WTC11 (cell line): ENCODE measurements around the gene PCBP3. TPM values are rescaled to one million over a fixed set of nuclear protein-coding genes. Genes with fewer than 3 reads are reported as not detected.

Experiments
- ATAC-seq: fragments of 200-7000 bp; cut with Tn5 transposase; 2 replicates; pipeline ENCODE4 v1.10.0; 2021; ENCODE audit warnings: mild to moderate bottlenecking, moderate library complexity
- CTCF ChIA-PET: fragments of 300-600 bp; sonication (Branson Sonifier 250); formaldehyde crosslinking; loops from one replicate; lab custom pipeline; 2021; ENCODE audit warnings: antibody characterized with exemption; lab: Charles Lee
- POLR2A ChIA-PET: fragments of 350-600 bp; sonication (Branson Sonifier 250); formaldehyde crosslinking; loops from one replicate; lab custom pipeline; 2021; ENCODE audit warnings: antibody characterized with exemption; lab: Charles Lee
- DNase-seq: peaks from one replicate; pipeline ENCODE4 v3.0.0; 2021; ENCODE audit warnings: low spot score
- H3K27ac Mint-ChIP-seq: 2 replicates; pipeline ENCODE4 v1.8.0; 2021; ENCODE audit warnings: mixed read lengths
- H3K27me3 Mint-ChIP-seq: 2 replicates; pipeline ENCODE4 v1.8.0; 2021; ENCODE audit warnings: low read depth, mild to moderate bottlenecking, moderate library complexity, mixed read lengths
- H3K36me3 Mint-ChIP-seq: 2 replicates; pipeline ENCODE4 v1.8.0; 2021; ENCODE audit warnings: mixed read lengths
- H3K4me1 Mint-ChIP-seq: 2 replicates; pipeline ENCODE4 v1.8.0; 2022; ENCODE audit warnings: mixed read lengths
- H3K4me3 Mint-ChIP-seq: 2 replicates; pipeline ENCODE4 v1.8.0; 2021; ENCODE audit warnings: mild to moderate bottlenecking, moderate library complexity, mixed read lengths
- H3K9me3 Mint-ChIP-seq: 2 replicates; pipeline ENCODE4 v1.8.0; 2021; ENCODE audit warnings: mixed read lengths
- ESRRA ChIP-seq: sonication (generic); formaldehyde crosslinking; IDR thresholded peaks from 2 replicates; pipeline ENCODE4 v1.8.1; 2022; ENCODE audit warnings: mild to moderate bottlenecking, missing genetic modification reagents, borderline replicate concordance
- FOXK1 ChIP-seq: sonication (generic); formaldehyde crosslinking; IDR thresholded peaks from 2 replicates; pipeline ENCODE4 v1.8.0; 2022; ENCODE audit warnings: mild to moderate bottlenecking, moderate library complexity, missing genetic modification reagents
- GRHL2 ChIP-seq: fragments of 250-450 bp; sonication (Bioruptor Pico); IDR thresholded peaks from 2 replicates; pipeline ENCODE4 v1.8.0; 2022; ENCODE audit warnings: mild to moderate bottlenecking, moderate library complexity; ENCODE audit not compliant: insufficient replicate concordance, severe bottlenecking
- HMGA2 ChIP-seq: fragments of 250-450 bp; sonication (Bioruptor Pico); IDR thresholded peaks from 2 replicates; pipeline ENCODE4 v1.4.0; 2021; ENCODE audit warnings: mild to moderate bottlenecking, moderate library complexity
- KAT7 ChIP-seq: sonication (generic); formaldehyde crosslinking; IDR thresholded peaks from 2 replicates; pipeline ENCODE4 v1.8.1; 2023; ENCODE audit warnings: missing genetic modification reagents, mild to moderate bottlenecking, borderline replicate concordance
- MXD4 ChIP-seq: fragments of 250-450 bp; sonication (Bioruptor Pico); IDR thresholded peaks from 2 replicates; pipeline ENCODE4 v1.8.0; 2021; ENCODE audit warnings: mild to moderate bottlenecking, moderate library complexity, borderline replicate concordance
- NFATC4 ChIP-seq: fragments of 250-450 bp; sonication (Bioruptor Pico); IDR thresholded peaks from 2 replicates; pipeline ENCODE4 v1.9.0; 2021; ENCODE audit warnings: mild to moderate bottlenecking
- NFYB ChIP-seq: sonication (generic); formaldehyde crosslinking; conservative IDR thresholded peaks from 2 replicates; pipeline ENCODE4 v1.8.0; 2022; ENCODE audit warnings: low read depth, missing genetic modification reagents
- NR3C1 ChIP-seq: sonication (generic); formaldehyde crosslinking; conservative IDR thresholded peaks from 2 replicates; pipeline ENCODE4 v1.8.1; 2023; ENCODE audit warnings: low read depth, mild to moderate bottlenecking, missing genetic modification reagents
- RORB ChIP-seq: fragments of 250-450 bp; sonication (Bioruptor Pico); IDR thresholded peaks from 2 replicates; pipeline ENCODE4 v1.9.0; 2021; ENCODE audit warnings: mild to moderate bottlenecking
- SMAD4 ChIP-seq: sonication (generic); formaldehyde crosslinking; IDR thresholded peaks from 2 replicates; pipeline ENCODE4 v1.8.0; 2022; ENCODE audit warnings: mild to moderate bottlenecking, missing genetic modification reagents
- TP53 ChIP-seq: sonication (generic); formaldehyde crosslinking; IDR thresholded peaks from 2 replicates; pipeline ENCODE4 v1.8.1; 2023; ENCODE audit warnings: mild to moderate bottlenecking, missing genetic modification reagents
- ZNF138 ChIP-seq: sonication (generic); formaldehyde crosslinking; conservative IDR thresholded peaks from 2 replicates; pipeline ENCODE4 v1.8.1; 2022; ENCODE audit warnings: mild to moderate bottlenecking, moderate library complexity, missing genetic modification reagents
- ZNF219 ChIP-seq: sonication (generic); formaldehyde crosslinking; IDR thresholded peaks from 2 replicates; pipeline ENCODE4 v1.8.0; 2023; ENCODE audit warnings: missing genetic modification reagents, mild to moderate bottlenecking, borderline replicate concordance
- ZNF263 ChIP-seq: sonication (generic); formaldehyde crosslinking; IDR thresholded peaks from 2 replicates; pipeline ENCODE4 v1.8.1; 2022; ENCODE audit warnings: low read depth, mild to moderate bottlenecking, moderate library complexity, missing genetic modification reagents
- ZNF671 ChIP-seq: fragments of 250-450 bp; sonication (Bioruptor Pico); IDR thresholded peaks from 2 replicates; pipeline ENCODE4 v1.8.0; 2021; ENCODE audit warnings: mild to moderate bottlenecking
- total RNA-seq: library from RNA; stranded (reverse); gene quantifications from 3 replicates; pipeline ENCODE4 v1.2.3, GENCODE V29; 2021
- TF ChIP-seq, protein P1 (sequence below): fragments of 250-450 bp; sonication (Bioruptor Pico); IDR thresholded peaks from 2 replicates; pipeline ENCODE4 v2.1.2; 2022; ENCODE audit warnings: mild to moderate bottlenecking, moderate library complexity
- TF ChIP-seq, protein P2 (sequence below): fragments of 200-600 bp; IDR thresholded peaks from 2 replicates; pipeline ENCODE4 v1.8.0; 2022; ENCODE audit warnings: antibody characterized with exemption
- TF ChIP-seq, protein P3 (sequence below): fragments of 250-450 bp; sonication (Bioruptor Pico); IDR thresholded peaks from 2 replicates; pipeline ENCODE4 v1.9.0; 2021; ENCODE audit warnings: moderate library complexity, mild to moderate bottlenecking, inconsistent platforms, borderline replicate concordance
- TF ChIP-seq, protein P4 (sequence below): sonication (generic); formaldehyde crosslinking; IDR thresholded peaks from 2 replicates; pipeline ENCODE4 v1.8.1; 2022; ENCODE audit warnings: low read depth, missing genetic modification reagents, borderline replicate concordance
- TF ChIP-seq, protein P5 (sequence below): sonication (generic); formaldehyde crosslinking; IDR thresholded peaks from 2 replicates; pipeline ENCODE4 v1.8.1; 2023; ENCODE audit warnings: mild to moderate bottlenecking, missing genetic modification reagents, borderline replicate concordance

Gene PCBP3
- total RNA-seq, 1 experiment from 2014 or later, result 8.5 TPM

DNA sequence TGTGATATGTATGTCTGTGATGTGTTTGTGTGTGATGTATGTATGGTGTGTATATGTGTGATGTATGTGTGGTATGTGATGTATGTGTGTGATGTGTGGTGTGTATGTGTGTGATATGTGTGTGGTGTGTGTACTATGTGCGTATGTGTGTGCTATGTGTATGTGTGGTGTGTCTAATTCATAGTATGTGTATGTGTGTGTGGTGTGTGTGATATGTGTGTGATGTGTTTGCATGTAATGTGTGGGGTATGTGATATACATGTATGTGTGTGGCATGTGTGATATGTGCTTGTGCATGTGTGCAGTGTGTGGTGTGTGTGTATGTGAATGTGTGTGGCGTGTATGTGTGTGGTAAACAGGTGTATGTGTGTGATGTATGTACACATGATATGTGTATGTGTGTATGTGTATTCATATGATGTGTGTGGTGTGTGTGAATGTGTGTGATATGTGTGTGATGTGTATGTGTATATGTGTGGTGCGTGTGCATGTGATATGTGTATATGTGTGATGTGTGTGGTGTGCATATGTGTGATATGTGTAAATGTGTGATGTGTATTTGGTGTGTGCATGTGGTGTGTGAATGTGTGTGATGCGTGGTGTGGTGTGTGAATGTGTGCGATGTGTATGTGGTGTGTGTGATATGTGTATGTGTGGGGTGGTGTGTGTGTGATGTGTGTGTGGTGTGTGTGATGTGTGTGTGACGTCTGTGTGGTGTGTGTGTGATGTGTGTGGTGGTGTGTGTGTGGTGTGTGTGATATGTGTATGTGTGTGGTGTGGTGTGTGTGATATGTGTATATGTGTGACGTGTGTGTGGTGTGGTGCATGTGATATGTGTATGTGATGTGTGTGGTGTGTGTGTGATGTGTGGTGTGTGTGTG is 8.0 kb upstream of the PCBP3 start:
- H3K4me3 Mint-ChIP-seq, result no peak overlapping the region
- ChIA-PET POLR2A (no interaction called here), CTCF (no interaction called here)
- ATAC-seq (no peak), DNase-seq (no peak)
- H3K36me3 Mint-ChIP-seq, result peaks cover 2% of the 10 kb centered on the region; the same call in 1 of the 2 replicates
- peaks cover 15% of the 10 kb centered on the region for H3K4me1 Mint-ChIP-seq
- H3K9me3 Mint-ChIP-seq, result no peaks in the 10 kb centered on the region
- TF ChIP-seq, protein P1, sequence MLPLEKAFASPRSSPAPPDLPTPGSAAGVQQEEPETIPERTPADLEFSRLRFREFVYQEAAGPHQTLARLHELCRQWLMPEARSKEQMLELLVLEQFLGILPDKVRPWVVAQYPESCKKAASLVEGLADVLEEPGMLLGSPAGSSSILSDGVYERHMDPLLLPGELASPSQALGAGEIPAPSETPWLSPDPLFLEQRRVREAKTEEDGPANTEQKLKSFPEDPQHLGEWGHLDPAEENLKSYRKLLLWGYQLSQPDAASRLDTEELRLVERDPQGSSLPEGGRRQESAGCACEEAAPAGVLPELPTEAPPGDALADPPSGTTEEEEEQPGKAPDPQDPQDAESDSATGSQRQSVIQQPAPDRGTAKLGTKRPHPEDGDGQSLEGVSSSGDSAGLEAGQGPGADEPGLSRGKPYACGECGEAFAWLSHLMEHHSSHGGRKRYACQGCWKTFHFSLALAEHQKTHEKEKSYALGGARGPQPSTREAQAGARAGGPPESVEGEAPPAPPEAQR (CRISPR knock-in tag), result no peak
- TF ChIP-seq SMAD4 (CRISPR knock-in tag) (no peak), ESRRA (CRISPR knock-in tag) (no peak), FOXK1 (CRISPR knock-in tag) (no peak), MXD4 (CRISPR knock-in tag) (no peak), TP53 (CRISPR knock-in tag) (no peak), NFYB (CRISPR knock-in tag) (no peak), HMGA2 (CRISPR knock-in tag) (no peak), ZNF138 (CRISPR knock-in tag) (no peak), NR3C1 (CRISPR knock-in tag) (no peak), KAT7 (CRISPR knock-in tag) (no peak), ZNF219 (CRISPR knock-in tag) (no peak), RORB (CRISPR knock-in tag) (no peak), NFATC4 (CRISPR knock-in tag) (no peak), GRHL2 (CRISPR knock-in tag) (no peak)
- TF ChIP-seq, protein P2, sequence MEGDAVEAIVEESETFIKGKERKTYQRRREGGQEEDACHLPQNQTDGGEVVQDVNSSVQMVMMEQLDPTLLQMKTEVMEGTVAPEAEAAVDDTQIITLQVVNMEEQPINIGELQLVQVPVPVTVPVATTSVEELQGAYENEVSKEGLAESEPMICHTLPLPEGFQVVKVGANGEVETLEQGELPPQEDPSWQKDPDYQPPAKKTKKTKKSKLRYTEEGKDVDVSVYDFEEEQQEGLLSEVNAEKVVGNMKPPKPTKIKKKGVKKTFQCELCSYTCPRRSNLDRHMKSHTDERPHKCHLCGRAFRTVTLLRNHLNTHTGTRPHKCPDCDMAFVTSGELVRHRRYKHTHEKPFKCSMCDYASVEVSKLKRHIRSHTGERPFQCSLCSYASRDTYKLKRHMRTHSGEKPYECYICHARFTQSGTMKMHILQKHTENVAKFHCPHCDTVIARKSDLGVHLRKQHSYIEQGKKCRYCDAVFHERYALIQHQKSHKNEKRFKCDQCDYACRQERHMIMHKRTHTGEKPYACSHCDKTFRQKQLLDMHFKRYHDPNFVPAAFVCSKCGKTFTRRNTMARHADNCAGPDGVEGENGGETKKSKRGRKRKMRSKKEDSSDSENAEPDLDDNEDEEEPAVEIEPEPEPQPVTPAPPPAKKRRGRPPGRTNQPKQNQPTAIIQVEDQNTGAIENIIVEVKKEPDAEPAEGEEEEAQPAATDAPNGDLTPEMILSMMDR, result no peak
- TF ChIP-seq, protein P3, sequence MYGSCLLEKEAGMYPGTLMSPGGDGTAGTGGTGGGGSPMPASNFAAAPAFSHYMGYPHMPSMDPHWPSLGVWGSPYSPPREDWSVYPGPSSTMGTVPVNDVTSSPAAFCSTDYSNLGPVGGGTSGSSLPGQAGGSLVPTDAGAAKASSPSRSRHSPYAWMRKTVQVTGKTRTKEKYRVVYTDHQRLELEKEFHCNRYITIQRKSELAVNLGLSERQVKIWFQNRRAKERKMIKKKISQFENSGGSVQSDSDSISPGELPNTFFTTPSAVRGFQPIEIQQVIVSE (CRISPR knock-in tag), result no peak
- H3K27me3 Mint-ChIP-seq, result peaks cover 11% of the 10 kb centered on the region
- no peak overlapping the region for H3K27ac Mint-ChIP-seq

DNA sequence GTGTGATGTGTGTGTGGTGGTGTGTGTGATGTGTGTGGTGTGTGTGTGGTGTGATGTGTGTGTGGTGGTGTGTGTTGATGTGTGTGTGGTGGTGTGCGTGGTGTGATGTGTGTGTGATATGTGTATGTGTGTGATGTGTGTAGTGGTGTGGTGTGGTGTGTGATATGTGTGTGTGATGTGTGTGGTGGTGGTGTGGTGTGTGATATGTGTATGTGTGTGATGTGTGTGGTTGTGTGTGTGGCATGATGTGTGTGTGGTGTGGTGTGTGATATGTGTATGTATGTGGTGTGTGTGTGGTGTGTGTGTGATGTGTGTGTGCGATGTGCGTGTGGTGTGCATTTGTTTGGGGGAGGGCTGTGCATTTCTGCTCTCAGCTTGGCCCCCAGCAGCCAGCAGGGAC is 7.1 kb upstream of the PCBP3 start:
- Mint-ChIP-seq H3K36me3 (peaks cover 2% of the 10 kb centered on the region; the same call in 1 of the 2 replicates), H3K27ac (no peak overlapping the region), H3K4me3 (no peak overlapping the region), H3K27me3 (peaks cover 21% of the 10 kb centered on the region), H3K9me3 (no peaks in the 10 kb centered on the region), H3K4me1 (peaks cover 23% of the 10 kb centered on the region)
- POLR2A ChIA-PET, result no interaction called here
- CTCF ChIA-PET, result interaction anchor here (1.5 to 2.2 kb wide), 2 partner anchors 81 to 184 kb away, joined by 6 to 7 read pairs; no protein-coding TSS in a partner anchor
- DNase-seq (no peak), ATAC-seq (no peak)
- TF ChIP-seq, protein P4, sequence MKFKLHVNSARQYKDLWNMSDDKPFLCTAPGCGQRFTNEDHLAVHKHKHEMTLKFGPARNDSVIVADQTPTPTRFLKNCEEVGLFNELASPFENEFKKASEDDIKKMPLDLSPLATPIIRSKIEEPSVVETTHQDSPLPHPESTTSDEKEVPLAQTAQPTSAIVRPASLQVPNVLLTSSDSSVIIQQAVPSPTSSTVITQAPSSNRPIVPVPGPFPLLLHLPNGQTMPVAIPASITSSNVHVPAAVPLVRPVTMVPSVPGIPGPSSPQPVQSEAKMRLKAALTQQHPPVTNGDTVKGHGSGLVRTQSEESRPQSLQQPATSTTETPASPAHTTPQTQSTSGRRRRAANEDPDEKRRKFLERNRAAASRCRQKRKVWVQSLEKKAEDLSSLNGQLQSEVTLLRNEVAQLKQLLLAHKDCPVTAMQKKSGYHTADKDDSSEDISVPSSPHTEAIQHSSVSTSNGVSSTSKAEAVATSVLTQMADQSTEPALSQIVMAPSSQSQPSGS, result no peak
- TF ChIP-seq, protein P5, sequence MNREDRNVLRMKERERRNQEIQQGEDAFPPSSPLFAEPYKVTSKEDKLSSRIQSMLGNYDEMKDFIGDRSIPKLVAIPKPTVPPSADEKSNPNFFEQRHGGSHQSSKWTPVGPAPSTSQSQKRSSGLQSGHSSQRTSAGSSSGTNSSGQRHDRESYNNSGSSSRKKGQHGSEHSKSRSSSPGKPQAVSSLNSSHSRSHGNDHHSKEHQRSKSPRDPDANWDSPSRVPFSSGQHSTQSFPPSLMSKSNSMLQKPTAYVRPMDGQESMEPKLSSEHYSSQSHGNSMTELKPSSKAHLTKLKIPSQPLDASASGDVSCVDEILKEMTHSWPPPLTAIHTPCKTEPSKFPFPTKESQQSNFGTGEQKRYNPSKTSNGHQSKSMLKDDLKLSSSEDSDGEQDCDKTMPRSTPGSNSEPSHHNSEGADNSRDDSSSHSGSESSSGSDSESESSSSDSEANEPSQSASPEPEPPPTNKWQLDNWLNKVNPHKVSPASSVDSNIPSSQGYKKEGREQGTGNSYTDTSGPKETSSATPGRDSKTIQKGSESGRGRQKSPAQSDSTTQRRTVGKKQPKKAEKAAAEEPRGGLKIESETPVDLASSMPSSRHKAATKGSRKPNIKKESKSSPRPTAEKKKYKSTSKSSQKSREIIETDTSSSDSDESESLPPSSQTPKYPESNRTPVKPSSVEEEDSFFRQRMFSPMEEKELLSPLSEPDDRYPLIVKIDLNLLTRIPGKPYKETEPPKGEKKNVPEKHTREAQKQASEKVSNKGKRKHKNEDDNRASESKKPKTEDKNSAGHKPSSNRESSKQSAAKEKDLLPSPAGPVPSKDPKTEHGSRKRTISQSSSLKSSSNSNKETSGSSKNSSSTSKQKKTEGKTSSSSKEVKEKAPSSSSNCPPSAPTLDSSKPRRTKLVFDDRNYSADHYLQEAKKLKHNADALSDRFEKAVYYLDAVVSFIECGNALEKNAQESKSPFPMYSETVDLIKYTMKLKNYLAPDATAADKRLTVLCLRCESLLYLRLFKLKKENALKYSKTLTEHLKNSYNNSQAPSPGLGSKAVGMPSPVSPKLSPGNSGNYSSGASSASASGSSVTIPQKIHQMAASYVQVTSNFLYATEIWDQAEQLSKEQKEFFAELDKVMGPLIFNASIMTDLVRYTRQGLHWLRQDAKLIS (CRISPR knock-in tag), result no peak
- no peak for TF ChIP-seq HMGA2 (CRISPR knock-in tag)
- TF ChIP-seq ZNF263 (CRISPR knock-in tag), result no peak
- TF ChIP-seq ZNF671 (CRISPR knock-in tag), result no peak
